A549 (cell line): ENCODE measurements around the gene TUSC2. TPM values are rescaled to one million over a fixed set of nuclear protein-coding genes. Genes with fewer than 3 reads are reported as not detected.

ENCODE experiments used
- ATAC-seq, 2 experiments: fragments of 200-7000 bp in 1 of 2; fragments of >200 bp in 1 of 2; cut with Nextera tagmentation in 1 of 2; cut with Tn5 transposase in 1 of 2; 3 replicates each; pipeline versions ENCODE4 v1.8.0 to v1.9.1; 2018 to 2020; ENCODE audit warnings: mild to moderate bottlenecking in 1 of 2, moderate library complexity in 1 of 2
- CTCF ChIA-PET: fragments of 300-600 bp; sonication (Branson Sonifier 250); formaldehyde crosslinking; extraction: SDS; loops from one replicate; lab custom pipeline; 2021; ENCODE audit warnings: antibody characterized with exemption, inconsistent platforms; lab: Yijun Ruan, JAX
- POLR2A ChIA-PET: fragments of 350-600 bp; formaldehyde crosslinking; extraction: SDS; loops from one replicate; lab custom pipeline; 2021; ENCODE audit warnings: antibody characterized with exemption, inconsistent platforms; lab: Yijun Ruan, JAX
- DNase-seq, 2 experiments: peaks; one replicate each; pipeline versions ENCODE4 v3.0.0 to v3.0.0-alpha.2; 2011 to 2016; ENCODE audit warnings: low read depth in 1 of 2, low spot score in 1 of 2
- FAIRE-seq: peaks from 2 replicates; lab custom pipeline; 2011; peaks lifted over from hg19 to GRCh38; lab: Jason Lieb, UNC
- H3K27ac ChIP-seq, 2 experiments: fragments of >200 bp; sonication (Bioruptor Twin); formaldehyde crosslinking; 3 replicates each; pipeline ENCODE4 v1.5.1; 2016 to 2017
- H3K4me1 ChIP-seq: fragments of >200 bp; sonication (Bioruptor Twin); formaldehyde crosslinking; 3 replicates; pipeline ENCODE4 v1.6.1; 2016
- H3K4me2 ChIP-seq: fragments of >200 bp; sonication (Bioruptor Twin); formaldehyde crosslinking; 3 replicates; pipeline ENCODE4 v1.6.1; 2016
- H3K4me3 ChIP-seq: fragments of >200 bp; sonication (Bioruptor Twin); formaldehyde crosslinking; 3 replicates; pipeline ENCODE4 v1.5.1; 2016
- H3K9me3 ChIP-seq: fragments of >200 bp; sonication (Bioruptor Twin); formaldehyde crosslinking; 3 replicates; pipeline ENCODE4 v1.6.1; 2016
- CHD4 ChIP-seq: fragments of 200-600 bp; sonication (generic); IDR thresholded peaks from 2 replicates; pipeline ENCODE4 v1.6.1; 2016; ENCODE audit warnings: antibody characterized with exemption, mild to moderate bottlenecking, borderline replicate concordance
- NFE2L2 ChIP-seq: fragments of 150-350 bp; conservative IDR thresholded peaks from 2 replicates; pipeline ENCODE4 v1.6.1; 2014; ENCODE audit warnings: low read length
- POLR2A ChIP-seq: IDR thresholded peaks from 2 replicates; pipeline ENCODE4 v1.6.1; 2012; ENCODE audit warnings: mild to moderate bottlenecking, low read length
- RARB ChIP-seq: fragments of 250-450 bp; sonication (Bioruptor Pico); IDR thresholded peaks from 2 replicates; pipeline ENCODE4 v1.8.0; 2021; ENCODE audit warnings: mild to moderate bottlenecking, moderate library complexity
- SMC3 ChIP-seq: fragments of >200 bp; sonication (Bioruptor Twin); formaldehyde crosslinking; IDR thresholded peaks from 3 replicates; pipeline ENCODE4 v1.6.1; 2018; ENCODE audit warnings: inconsistent platforms
- TFCP2L1 ChIP-seq: fragments of 250-450 bp; sonication (Bioruptor Pico); IDR thresholded peaks from 2 replicates; pipeline ENCODE4 v1.5.0; 2021; ENCODE audit warnings: mild to moderate bottlenecking
- WGBS: methylation state at CpG from one replicate; pipeline ENCODE4 v1.1.6; 2017; ENCODE audit errors: missing lambda C conversion rate; 5-methylcytosine and 5-hydroxymethylcytosine counted together
- polyA plus RNA-seq, 4 experiments: library from polyadenylated mRNA; depleted of rRNA in 3 of 4; stranded (reverse); fragments of >200 nt; fragmentation: RNase III in 1 of 4; extraction: RNeasy Plus Mini Kit Qiagen cat#74134 plus additional on column Dnase treatment in 1 of 4; gene quantifications; 2 replicates in 3 of 4; 3 replicates in 1 of 4; pipeline ENCODE4 v1.2.3, GENCODE V29; 2011 to 2017

TUSC2 gene
- polyA plus RNA-seq, 2 of the 4 experiments (the other 2 are of a cell fraction), result 18.2 to 23.5 TPM

DNA sequence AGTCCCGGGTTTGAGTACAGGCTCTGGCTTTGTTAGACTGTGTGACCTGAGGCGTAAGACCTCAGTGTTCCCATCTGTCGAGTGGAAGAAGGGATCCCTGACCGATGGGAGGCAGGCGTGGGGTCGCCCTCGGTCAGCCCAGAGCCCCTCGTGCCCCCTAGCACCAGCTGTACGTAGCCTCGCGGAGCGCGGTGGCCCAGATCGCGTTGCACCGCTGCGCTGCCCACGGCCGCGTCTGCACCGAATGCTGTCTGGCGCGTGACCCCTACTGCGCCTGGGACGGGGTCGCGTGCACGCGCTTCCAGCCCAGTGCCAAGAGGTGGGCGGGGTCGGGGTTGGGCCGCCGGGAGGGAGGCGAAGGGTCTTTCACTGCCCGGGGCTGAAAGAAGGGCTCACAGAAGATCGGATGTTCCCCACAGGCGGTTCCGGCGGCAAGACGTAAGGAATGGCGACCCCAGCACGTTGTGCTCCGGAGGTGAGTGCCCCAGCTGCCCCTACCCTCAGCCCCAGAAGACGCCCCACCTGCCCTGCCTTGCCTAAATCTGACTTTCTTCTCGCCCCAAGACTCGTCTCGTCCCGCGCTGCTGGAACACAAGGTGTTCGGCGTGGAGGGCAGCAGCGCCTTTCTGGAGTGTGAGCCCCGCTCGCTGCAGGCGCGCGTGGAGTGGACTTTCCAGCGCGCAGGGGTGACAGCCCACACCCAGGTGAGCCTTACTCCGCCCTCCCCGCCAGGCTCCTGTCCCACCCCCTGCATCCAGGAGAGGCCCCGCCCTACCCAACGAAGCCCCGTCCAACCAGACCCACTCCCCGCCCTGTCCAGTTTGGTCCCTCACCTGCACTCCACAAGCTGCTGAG is 52.7 kb downstream of the TUSC2 start:
- Histone ChIP-seq H3K4me2 (no peak overlapping the region), H3K4me3 (no peak overlapping the region), H3K4me1 (peaks cover 19% of the 10 kb centered on the region), H3K9me3 (no peaks in the 10 kb centered on the region), H3K27ac (no peak overlapping the region)
- DNase-seq (no peak), ATAC-seq (no peak), FAIRE-seq (no peak)
- TF ChIP-seq SMC3 (no peak), TFCP2L1 (no peak), NFE2L2 (no peak), RARB (CRISPR knock-in tag) (no peak), CHD4 (no peak), POLR2A (no peak)
- POLR2A ChIA-PET, result no interaction called here
- 95% methylated on average over 36 of the region's 65 CpGs for WGBS
- CTCF ChIA-PET, result interaction anchor here (0.7 to 8.0 kb wide), 20 partner anchors 9 to 93 kb away, joined by 3 to 67 read pairs (median 4); partner anchors contain the start of gene GNAI2

Other genes with a start within 250 kb of the TUSC2 start
- 92.1 and 123 TPM in 2 replicates for gene RBM5, start 239.3 kb downstream of the TUSC2 start, polyA plus RNA-seq (2011; rRNA removed)
- gene RBM5, start 239.3 kb downstream of the TUSC2 start, polyA plus RNA-seq (2017; fragmentation: RNase III; extraction: RNeasy Plus Mini Kit Qiagen cat#74134 plus additional on column Dnase treatment), result 66.3 to 87.3 TPM (median 78.9 TPM) in 3 replicates
- 2.9 and 5.0 TPM in 2 replicates for gene SEMA3F, start 172.9 kb downstream of the TUSC2 start, polyA plus RNA-seq (2011; rRNA removed)
- gene SEMA3F, start 172.9 kb downstream of the TUSC2 start, polyA plus RNA-seq (2017; fragmentation: RNase III; extraction: RNeasy Plus Mini Kit Qiagen cat#74134 plus additional on column Dnase treatment), result 9.0 to 10.6 TPM (median 10.1 TPM) in 3 replicates
- not detected in 2 replicates for gene GNAT1, start 136.6 kb downstream of the TUSC2 start, polyA plus RNA-seq (2011; rRNA removed)
- not detected in 3 replicates for gene GNAT1, start 136.6 kb downstream of the TUSC2 start, polyA plus RNA-seq (2017; fragmentation: RNase III; extraction: RNeasy Plus Mini Kit Qiagen cat#74134 plus additional on column Dnase treatment)
- gene SLC38A3, start 123.0 kb downstream of the TUSC2 start, polyA plus RNA-seq (2011; rRNA removed), result 0.05 and 0.12 TPM in 2 replicates
- 0.10 to 0.13 TPM in 2 of 3 replicates, not detected in the other for gene SLC38A3, start 123.0 kb downstream of the TUSC2 start, polyA plus RNA-seq (2017; fragmentation: RNase III; extraction: RNeasy Plus Mini Kit Qiagen cat#74134 plus additional on column Dnase treatment)
- 67.0 and 67.8 TPM in 2 replicates for gene GNAI2, start 92.0 kb downstream of the TUSC2 start, polyA plus RNA-seq (2011; rRNA removed)
- gene GNAI2, start 92.0 kb downstream of the TUSC2 start, polyA plus RNA-seq (2017; fragmentation: RNase III; extraction: RNeasy Plus Mini Kit Qiagen cat#74134 plus additional on column Dnase treatment), result 44.6 to 48.8 TPM (median 47.4 TPM) in 3 replicates
- gene SEMA3B, start 59.1 kb downstream of the TUSC2 start, polyA plus RNA-seq (2011; rRNA removed), result 6.5 and 6.8 TPM in 2 replicates
- gene SEMA3B, start 59.1 kb downstream of the TUSC2 start, polyA plus RNA-seq (2017; fragmentation: RNase III; extraction: RNeasy Plus Mini Kit Qiagen cat#74134 plus additional on column Dnase treatment), result 6.5 to 8.4 TPM (median 7.4 TPM) in 3 replicates
- not detected in 2 replicates for gene LSMEM2, start 49.1 kb downstream of the TUSC2 start, polyA plus RNA-seq (2011; rRNA removed)
- 0.09 TPM in 1 of 3 replicates, not detected in the others for gene LSMEM2, start 49.1 kb downstream of the TUSC2 start, polyA plus RNA-seq (2017; fragmentation: RNase III; extraction: RNeasy Plus Mini Kit Qiagen cat#74134 plus additional on column Dnase treatment)
- gene IFRD2, start 35.8 kb downstream of the TUSC2 start, polyA plus RNA-seq (2011; rRNA removed), result 42.2 and 44.5 TPM in 2 replicates
- gene IFRD2, start 35.8 kb downstream of the TUSC2 start, polyA plus RNA-seq (2017; fragmentation: RNase III; extraction: RNeasy Plus Mini Kit Qiagen cat#74134 plus additional on column Dnase treatment), result 79.7 to 86.2 TPM (median 80.9 TPM) in 3 replicates
- 3.0 and 5.2 TPM in 2 replicates for gene HYAL3, start 28.8 kb downstream of the TUSC2 start, polyA plus RNA-seq (2011; rRNA removed)
- gene HYAL3, start 28.8 kb downstream of the TUSC2 start, polyA plus RNA-seq (2017; fragmentation: RNase III; extraction: RNeasy Plus Mini Kit Qiagen cat#74134 plus additional on column Dnase treatment), result 4.8 to 5.4 TPM (median 5.0 TPM) in 3 replicates
- 3.1 and 4.5 TPM in 2 replicates for gene NAA80, start 28.8 kb downstream of the TUSC2 start, polyA plus RNA-seq (2011; rRNA removed)
- 4.5 to 5.4 TPM (median 5.3 TPM) in 3 replicates for gene NAA80, start 28.8 kb downstream of the TUSC2 start, polyA plus RNA-seq (2017; fragmentation: RNase III; extraction: RNeasy Plus Mini Kit Qiagen cat#74134 plus additional on column Dnase treatment)
- gene HYAL1, start 24.6 kb downstream of the TUSC2 start, polyA plus RNA-seq (2011; rRNA removed), result 1.1 and 1.6 TPM in 2 replicates
- gene HYAL1, start 24.6 kb downstream of the TUSC2 start, polyA plus RNA-seq (2017; fragmentation: RNase III; extraction: RNeasy Plus Mini Kit Qiagen cat#74134 plus additional on column Dnase treatment), result 0.42 to 0.62 TPM (median 0.54 TPM) in 3 replicates
- gene HYAL2, start 5.5 kb downstream of the TUSC2 start, polyA plus RNA-seq (2011; rRNA removed), result 31.0 and 34.6 TPM in 2 replicates
- gene HYAL2, start 5.5 kb downstream of the TUSC2 start, polyA plus RNA-seq (2017; fragmentation: RNase III; extraction: RNeasy Plus Mini Kit Qiagen cat#74134 plus additional on column Dnase treatment), result 21.4 to 24.5 TPM (median 24.4 TPM) in 3 replicates
- gene RASSF1, start 12.6 kb upstream of the TUSC2 start, polyA plus RNA-seq (2011; rRNA removed), result 11.9 and 15.4 TPM in 2 replicates
- gene RASSF1, start 12.6 kb upstream of the TUSC2 start, polyA plus RNA-seq (2017; fragmentation: RNase III; extraction: RNeasy Plus Mini Kit Qiagen cat#74134 plus additional on column Dnase treatment), result 14.4 to 15.7 TPM (median 15.5 TPM) in 3 replicates
- gene ZMYND10, start 17.5 kb upstream of the TUSC2 start, polyA plus RNA-seq (2011; rRNA removed), result 0.41 and 0.43 TPM in 2 replicates
- gene ZMYND10, start 17.5 kb upstream of the TUSC2 start, polyA plus RNA-seq (2017; fragmentation: RNase III; extraction: RNeasy Plus Mini Kit Qiagen cat#74134 plus additional on column Dnase treatment), result 0.71 to 0.84 TPM (median 0.77 TPM) in 3 replicates
- gene NPRL2, start 22.6 kb upstream of the TUSC2 start, polyA plus RNA-seq (2011; rRNA removed), result 19.9 and 28.5 TPM in 2 replicates
- gene NPRL2, start 22.6 kb upstream of the TUSC2 start, polyA plus RNA-seq (2017; fragmentation: RNase III; extraction: RNeasy Plus Mini Kit Qiagen cat#74134 plus additional on column Dnase treatment), result 17.5 to 19.5 TPM (median 17.7 TPM) in 3 replicates
- gene CYB561D2, start 22.6 kb upstream of the TUSC2 start, polyA plus RNA-seq (2011; rRNA removed), result 14.4 and 23.1 TPM in 2 replicates
- gene CYB561D2, start 22.6 kb upstream of the TUSC2 start, polyA plus RNA-seq (2017; fragmentation: RNase III; extraction: RNeasy Plus Mini Kit Qiagen cat#74134 plus additional on column Dnase treatment), result 17.2 to 17.9 TPM (median 17.7 TPM) in 3 replicates
- 17.4 and 18.8 TPM in 2 replicates for gene TMEM115, start 31.3 kb upstream of the TUSC2 start, polyA plus RNA-seq (2011; rRNA removed)
- gene TMEM115, start 31.3 kb upstream of the TUSC2 start, polyA plus RNA-seq (2017; fragmentation: RNase III; extraction: RNeasy Plus Mini Kit Qiagen cat#74134 plus additional on column Dnase treatment), result 22.0 to 26.8 TPM (median 26.8 TPM) in 3 replicates
- gene CACNA2D2, start 175.4 kb upstream of the TUSC2 start, polyA plus RNA-seq (2011; rRNA removed), result 0.21 and 0.22 TPM in 2 replicates
- gene CACNA2D2, start 175.4 kb upstream of the TUSC2 start, polyA plus RNA-seq (2017; fragmentation: RNase III; extraction: RNeasy Plus Mini Kit Qiagen cat#74134 plus additional on column Dnase treatment), result 0.41 to 0.75 TPM (median 0.55 TPM) in 3 replicates
- gene C3orf18, start 239.5 kb upstream of the TUSC2 start, polyA plus RNA-seq (2011; rRNA removed), result 3.4 and 5.0 TPM in 2 replicates
- 3.9 to 5.9 TPM (median 5.4 TPM) in 3 replicates for gene C3orf18, start 239.5 kb upstream of the TUSC2 start, polyA plus RNA-seq (2017; fragmentation: RNase III; extraction: RNeasy Plus Mini Kit Qiagen cat#74134 plus additional on column Dnase treatment)
- gene HEMK1, start 241.3 kb upstream of the TUSC2 start, polyA plus RNA-seq (2011; rRNA removed), result 4.7 and 5.1 TPM in 2 replicates
- 4.3 to 5.4 TPM (median 4.3 TPM) in 3 replicates for gene HEMK1, start 241.3 kb upstream of the TUSC2 start, polyA plus RNA-seq (2017; fragmentation: RNase III; extraction: RNeasy Plus Mini Kit Qiagen cat#74134 plus additional on column Dnase treatment)